Sigmoid colon (tissue), 4 donors: ENCODE data around the gene IQSEC3.
"Not testable (repeated sequence)": the region's sequence is repeated elsewhere in the genome, so short reads cannot be mapped to it uniquely, and the experiment has no call there.

Experiments
- POLR2AphosphoS5 ChIP-seq, 4 donors: sonication (generic); formaldehyde crosslinking; IDR thresholded peaks; one replicate each; pipeline ENCODE4 v1.6.1; 2017; ENCODE audit warnings: antibody characterized with exemption in 4 of 4
- TF ChIP-seq, protein P1 (sequence below), 4 experiments: fragments of 450-650 bp in 3 of 4; fragments of 200-600 bp in 1 of 4; IDR thresholded peaks; one replicate each; pipeline ENCODE4 v1.5.1; 2016 to 2019; ENCODE audit warnings: antibody characterized with exemption in 4 of 4, mild to moderate bottlenecking in 3 of 4, moderate library complexity in 2 of 4

DNA sequence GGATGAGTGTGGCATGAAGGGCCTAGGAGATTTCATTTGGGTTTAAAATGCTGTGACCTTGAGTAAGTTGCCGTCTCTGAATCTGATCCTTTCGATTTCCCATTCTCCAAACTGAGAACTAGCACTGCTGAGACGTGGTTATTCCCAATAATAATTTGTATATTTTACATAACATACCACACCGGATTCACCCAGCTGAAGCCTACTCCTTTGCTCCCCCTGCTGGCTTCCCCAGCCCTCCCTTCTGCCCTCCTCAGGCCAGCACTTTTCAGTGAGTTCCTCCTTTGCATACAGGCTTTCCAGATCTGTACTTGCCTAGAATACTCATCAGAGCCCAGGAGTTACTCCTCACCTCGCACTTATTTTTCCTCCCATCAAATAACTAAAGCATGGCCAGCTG lies 38.7 kb upstream of the IQSEC3 start:
- TF ChIP-seq, protein P1, sequence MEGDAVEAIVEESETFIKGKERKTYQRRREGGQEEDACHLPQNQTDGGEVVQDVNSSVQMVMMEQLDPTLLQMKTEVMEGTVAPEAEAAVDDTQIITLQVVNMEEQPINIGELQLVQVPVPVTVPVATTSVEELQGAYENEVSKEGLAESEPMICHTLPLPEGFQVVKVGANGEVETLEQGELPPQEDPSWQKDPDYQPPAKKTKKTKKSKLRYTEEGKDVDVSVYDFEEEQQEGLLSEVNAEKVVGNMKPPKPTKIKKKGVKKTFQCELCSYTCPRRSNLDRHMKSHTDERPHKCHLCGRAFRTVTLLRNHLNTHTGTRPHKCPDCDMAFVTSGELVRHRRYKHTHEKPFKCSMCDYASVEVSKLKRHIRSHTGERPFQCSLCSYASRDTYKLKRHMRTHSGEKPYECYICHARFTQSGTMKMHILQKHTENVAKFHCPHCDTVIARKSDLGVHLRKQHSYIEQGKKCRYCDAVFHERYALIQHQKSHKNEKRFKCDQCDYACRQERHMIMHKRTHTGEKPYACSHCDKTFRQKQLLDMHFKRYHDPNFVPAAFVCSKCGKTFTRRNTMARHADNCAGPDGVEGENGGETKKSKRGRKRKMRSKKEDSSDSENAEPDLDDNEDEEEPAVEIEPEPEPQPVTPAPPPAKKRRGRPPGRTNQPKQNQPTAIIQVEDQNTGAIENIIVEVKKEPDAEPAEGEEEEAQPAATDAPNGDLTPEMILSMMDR (IDR thresholded peaks at IDR 0.05): not testable (repeated sequence)
- TF ChIP-seq POLR2AphosphoS5 (IDR thresholded peaks at IDR 0.05): not testable (repeated sequence)
